Right cardiac atrium (tissue), 5 donors: ENCODE results near the gene AKR1C3. TPM values are rescaled to one million over a fixed set of nuclear protein-coding genes. Genes with fewer than 3 reads are reported as not detected.

Experiments
- ATAC-seq, 2 donors: fragments of 200-7000 bp; cut with Tn5 transposase; one replicate each; pipeline versions ENCODE4 v1.8.0 to v1.9.1; 2020; ENCODE audit warnings: moderate library complexity in 2 of 2, mild to moderate bottlenecking in 1 of 2
- DNase-seq, 3 donors: peaks; one replicate each; pipeline ENCODE4 v3.0.0-alpha.2; 2020
- H3K27ac ChIP-seq: one replicate; pipeline ENCODE4 v1.5.1; 2013; ENCODE audit warnings: mild to moderate bottlenecking, low read length, control low read depth, moderate library complexity
- H3K27me3 ChIP-seq: one replicate; pipeline ENCODE4 v1.6.1; 2013; ENCODE audit not compliant: control insufficient read depth, insufficient read depth
- H3K4me1 ChIP-seq: one replicate; pipeline ENCODE4 v1.6.1; 2013; ENCODE audit warnings: low read length; ENCODE audit not compliant: control insufficient read depth, insufficient read depth
- H3K4me3 ChIP-seq: one replicate; pipeline ENCODE4 v1.5.1; 2013; ENCODE audit warnings: low read length, control low read depth
- H3K9me3 ChIP-seq: one replicate; pipeline ENCODE4 v1.6.1; 2013; ENCODE audit warnings: low read length; ENCODE audit not compliant: control insufficient read depth
- WGBS: extraction: QIAGEN DNeasy Blood & Tissue Kit; methylation state at CpG from one replicate; pipeline ENCODE4 v1.1.7; 2013; 5-methylcytosine and 5-hydroxymethylcytosine counted together
- intact Hi-C, 4 donors: fragments of 100-400 bp; cut with DNase I; formaldehyde crosslinking; loops; one replicate each; pipeline versions ENCODE4 v1.11.0 to v1.14.0; 2022 to 2023
- polyA plus RNA-seq: library from polyadenylated mRNA; stranded (reverse); fragments of 200-250 nt; gene quantifications from one replicate; pipeline ENCODE4 v1.2.3, GENCODE V29; 2013
- total RNA-seq, 4 donors: library from RNA; stranded (reverse); fragmentation: NEBNext Ultra II Directional; extraction: Animal tissue kit (Norgen Biotek cat#: 25700); gene quantifications; one replicate each; pipeline ENCODE4 v1.2.1, GENCODE V29; 2021
- donor health status: healthy with polysubstance abuse.
- donor health status: DM: no; HTN: yes; CAD: no.
- donor health status: DM: no; HTN: no; CAD: no.
- donor health status: DM: no; HTN: yes; CAD: no; lungs with severe emphysema.
- donor health status: DM: yes; HTN: yes; CAD: no.

The AKR1C3 gene
- total and polyA plus RNA-seq, 5 donors = 28.1 to 60.8 (median 52.2) TPM

DNA sequence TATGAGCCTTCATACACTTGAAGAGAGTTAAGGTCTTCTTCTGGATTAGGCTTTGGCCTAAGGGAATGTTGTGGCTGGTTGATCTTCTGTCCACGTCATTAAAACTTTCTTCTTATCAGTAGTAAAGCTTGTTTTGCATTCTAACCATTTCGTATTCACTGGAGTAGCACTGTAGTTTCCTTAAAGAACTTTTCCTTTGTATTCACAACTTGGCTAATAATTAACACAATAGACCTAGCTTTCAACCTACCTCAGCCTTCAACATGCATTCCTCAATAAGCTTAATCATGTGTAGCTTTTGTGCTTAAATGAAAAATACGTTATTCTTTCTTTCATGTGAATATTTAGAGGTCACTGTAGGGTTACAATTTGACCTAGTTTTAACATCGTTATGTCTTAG is 48.0 kb downstream of the AKR1C3 start:
- 55% methylated on average over 4 of the region's 4 CpGs for WGBS
- ATAC-seq = no peak
- Histone ChIP-seq H3K4me1 (no peaks in the 10 kb centered on the region), H3K4me3 (no peak overlapping the region), H3K27me3 (no peaks in the 10 kb centered on the region), H3K9me3 (no peaks in the 10 kb centered on the region), H3K27ac (no peak overlapping the region)
- intact Hi-C loops = no loop called here
- DNase-seq = no peak

DNA sequence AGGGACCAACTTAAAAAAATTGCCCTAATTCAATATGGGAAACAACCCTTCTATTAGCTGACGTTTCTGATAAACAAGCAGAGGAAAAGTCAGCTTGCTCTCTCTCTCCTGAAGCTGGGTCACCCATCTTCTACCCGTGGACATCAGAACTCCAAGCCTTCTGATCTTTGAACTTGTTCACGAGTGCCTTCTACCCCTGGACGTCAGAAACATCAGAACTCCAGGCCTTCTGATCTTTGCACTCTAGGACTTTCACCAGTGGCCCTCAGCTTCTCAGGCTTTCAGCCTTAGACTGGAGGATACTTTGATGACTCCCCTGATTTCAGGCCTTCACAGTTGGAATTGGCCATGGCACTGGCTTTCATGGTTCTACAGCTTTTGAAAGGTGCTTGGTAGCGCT is 48.9 kb downstream of the AKR1C3 start:
- Histone ChIP-seq H3K27me3 (no peaks in the 10 kb centered on the region), H3K9me3 (no peaks in the 10 kb centered on the region), H3K4me1 (no peaks in the 10 kb centered on the region), H3K4me3 (no peak overlapping the region), H3K27ac (no peak overlapping the region)
- ATAC-seq (no peak), DNase-seq (no peak)
- WGBS = 66% methylated on average over 5 of the region's 5 CpGs
- intact Hi-C loops = no loop called here

DNA sequence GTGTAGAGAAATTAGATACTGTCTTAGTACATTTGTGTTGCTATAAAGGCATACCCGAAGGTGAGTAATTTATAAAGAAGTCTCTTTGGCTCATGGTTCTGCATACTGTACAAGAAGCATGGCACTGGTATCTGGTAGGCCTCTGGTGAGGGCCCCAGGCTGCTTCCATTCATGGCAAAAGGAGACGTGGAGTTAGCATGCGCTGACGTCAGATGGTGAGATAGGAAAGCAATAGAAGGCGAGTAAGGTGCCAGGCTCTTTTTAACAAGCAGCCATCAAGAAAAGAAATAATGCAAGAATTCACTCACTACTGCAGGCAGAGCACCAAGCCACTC is 52.7 kb downstream of the AKR1C3 start:
- ATAC-seq (no peak), DNase-seq (no peak)
- H3K27ac ChIP-seq = no peak overlapping the region
- H3K4me1 ChIP-seq = no peaks in the 10 kb centered on the region
- H3K4me3 ChIP-seq = no peak overlapping the region
- 83% methylated on average over 5 of the region's 5 CpGs for WGBS
- H3K27me3 ChIP-seq = no peaks in the 10 kb centered on the region
- no peaks in the 10 kb centered on the region for H3K9me3 ChIP-seq
- intact Hi-C loops = no loop called here

DNA sequence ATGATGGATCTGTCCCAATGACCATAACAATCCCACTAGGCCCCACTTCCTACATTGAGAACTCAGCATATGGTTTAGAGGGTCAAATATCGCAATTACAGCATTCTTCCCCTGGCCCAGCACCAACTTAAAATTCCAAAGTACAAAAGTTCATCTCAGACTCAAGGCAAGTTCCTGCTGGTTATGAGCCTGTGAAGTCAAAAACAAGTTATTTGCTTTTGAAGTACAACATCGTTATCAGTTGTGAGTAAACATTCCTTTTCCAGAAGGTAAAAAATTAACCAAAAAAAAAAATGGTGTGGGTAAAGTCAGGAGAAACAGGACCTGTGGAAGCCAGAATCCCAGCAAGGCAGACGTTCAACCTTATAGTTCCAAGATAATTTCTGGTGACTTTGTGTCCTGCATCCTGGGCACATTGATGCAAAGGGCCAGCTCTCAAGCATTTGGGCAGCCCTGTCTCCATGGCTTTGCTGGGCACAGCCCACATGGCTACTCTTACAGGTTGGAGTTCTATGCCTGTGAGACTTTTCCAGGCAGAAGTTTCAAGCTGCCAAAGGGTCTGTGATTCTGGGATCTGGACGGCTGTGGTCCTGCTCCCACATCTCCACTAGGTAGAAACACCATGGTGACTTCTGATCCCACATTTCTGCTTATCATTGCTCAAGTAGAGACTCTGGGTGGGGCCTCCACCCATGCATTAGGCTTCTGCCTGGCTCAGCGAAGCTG is 53.2 kb downstream of the AKR1C3 start:
- intact Hi-C loops = no loop called here
- Histone ChIP-seq H3K4me3 (no peak overlapping the region), H3K4me1 (no peaks in the 10 kb centered on the region), H3K9me3 (no peaks in the 10 kb centered on the region), H3K27ac (no peak overlapping the region), H3K27me3 (no peaks in the 10 kb centered on the region)
- 79% methylated on average over 5 of the region's 5 CpGs for WGBS
- DNase-seq (no peak), ATAC-seq (no peak)

DNA sequence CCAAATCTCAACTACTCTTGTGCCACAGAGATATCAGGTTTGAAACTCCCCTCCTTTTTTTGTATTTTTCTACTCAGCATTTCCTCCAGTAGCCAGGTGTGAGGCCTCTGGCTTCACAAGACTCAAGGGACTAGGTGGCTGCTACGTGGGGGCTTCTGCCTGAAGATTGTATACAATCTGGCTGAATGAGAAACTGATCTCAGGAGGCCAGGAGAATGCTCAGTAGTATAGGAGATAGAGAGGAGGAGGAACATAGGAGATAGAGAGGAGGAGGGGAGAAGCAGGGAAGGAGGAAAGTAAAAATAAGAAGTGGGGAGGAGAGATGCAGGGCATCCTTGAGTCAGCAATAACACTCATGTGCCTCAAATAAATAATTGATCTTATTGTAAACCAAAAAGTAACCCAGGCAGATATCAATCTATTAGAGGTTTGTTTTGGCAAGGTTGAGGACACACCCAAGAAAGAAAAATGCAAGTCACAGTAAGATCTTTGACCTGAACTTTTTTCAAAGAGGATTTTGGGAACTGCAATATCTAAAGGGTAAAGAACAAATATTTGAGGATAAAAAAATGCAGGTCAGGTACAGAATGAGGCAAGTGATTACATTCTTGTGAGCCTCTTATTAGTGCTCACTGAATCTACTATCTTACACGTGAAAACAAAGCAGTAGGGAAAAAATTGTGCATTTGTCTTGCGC is 53.9 kb downstream of the AKR1C3 start:
- Histone ChIP-seq H3K4me3 (no peak overlapping the region), H3K4me1 (no peaks in the 10 kb centered on the region), H3K27me3 (no peaks in the 10 kb centered on the region), H3K9me3 (no peaks in the 10 kb centered on the region), H3K27ac (no peak overlapping the region)
- ATAC-seq (no peak), DNase-seq (no peak)
- 52% methylated on average over 3 of the region's 3 CpGs for WGBS
- intact Hi-C loops = no loop called here

DNA sequence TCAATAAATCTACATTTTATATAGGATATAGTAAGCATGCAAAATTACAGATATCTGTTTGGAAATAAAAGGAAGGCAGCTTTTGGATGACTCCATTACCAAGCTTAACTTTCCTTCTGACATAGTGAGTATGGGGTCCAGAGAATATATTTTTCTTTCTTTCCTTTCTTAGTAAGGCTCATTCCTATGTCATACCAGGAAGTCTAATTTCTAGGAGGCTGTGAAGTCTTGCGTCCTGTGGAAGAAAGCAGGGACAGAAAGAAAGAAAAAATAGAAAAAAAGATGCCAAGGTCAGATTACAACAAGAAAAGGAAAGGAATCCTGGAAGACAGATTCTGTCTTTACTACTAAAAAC is 54.4 kb downstream of the AKR1C3 start:
- H3K4me1 ChIP-seq = no peaks in the 10 kb centered on the region
- 57% methylated on average over 1 of the region's 1 CpG for WGBS
- H3K4me3 ChIP-seq = no peak overlapping the region
- intact Hi-C loops = no loop called here
- no peak overlapping the region for H3K27ac ChIP-seq
- no peak for ATAC-seq
- DNase-seq = no peak
- H3K27me3 ChIP-seq = no peaks in the 10 kb centered on the region
- H3K9me3 ChIP-seq = no peaks in the 10 kb centered on the region

DNA sequence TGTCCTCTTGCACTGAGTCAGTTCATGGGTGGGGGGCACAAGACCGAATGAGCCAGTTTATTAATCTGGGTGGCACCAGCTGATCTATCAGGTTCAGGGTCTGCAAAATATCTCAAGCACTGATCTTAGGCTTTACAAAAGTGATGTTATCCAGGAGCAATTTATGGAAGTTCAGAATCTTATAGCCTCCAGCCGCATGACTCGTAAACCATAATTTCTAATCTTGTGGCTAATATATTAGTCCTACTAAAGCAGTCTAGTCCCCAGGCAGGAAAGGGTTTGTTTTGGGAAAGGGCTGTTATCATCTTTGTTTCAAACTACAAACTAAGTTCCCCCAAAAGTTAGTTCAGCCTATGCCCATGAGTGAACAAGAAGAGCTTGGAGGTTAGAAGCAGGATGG is 56.9 kb downstream of the AKR1C3 start:
- no peaks in the 10 kb centered on the region for H3K9me3 ChIP-seq
- H3K27me3 ChIP-seq = no peaks in the 10 kb centered on the region
- 89% methylated on average over 3 of the region's 3 CpGs for WGBS
- H3K27ac ChIP-seq = no peak overlapping the region
- H3K4me3 ChIP-seq = no peak overlapping the region
- H3K4me1 ChIP-seq = no peaks in the 10 kb centered on the region
- intact Hi-C loops = no loop called here
- DNase-seq = no peak
- no peak for ATAC-seq

DNA sequence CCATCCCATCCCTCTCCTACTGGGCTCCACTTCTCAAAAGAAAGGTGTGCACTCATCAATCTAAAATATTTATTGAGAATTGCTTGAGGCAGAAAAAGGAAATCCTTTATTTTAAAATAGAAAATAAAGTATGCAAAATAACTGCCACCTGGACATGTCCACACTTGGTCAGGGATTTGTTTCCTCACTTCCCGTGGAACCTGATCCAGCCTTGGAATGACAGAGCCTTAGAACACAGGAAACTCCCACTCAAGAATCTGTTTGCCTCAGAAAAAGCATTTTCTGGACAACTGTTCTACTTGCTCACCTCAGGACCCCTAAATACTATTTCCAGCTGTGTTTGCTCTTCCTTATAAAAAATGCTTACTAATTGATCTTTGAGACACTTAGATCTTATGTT is 61.7 kb downstream of the AKR1C3 start:
- intact Hi-C loops = no loop called here
- H3K9me3 ChIP-seq = no peaks in the 10 kb centered on the region
- DNase-seq (no peak), ATAC-seq (no peak)
- WGBS = 32% methylated on average over 1 of the region's 1 CpG
- no peak overlapping the region for H3K27ac ChIP-seq
- H3K27me3 ChIP-seq = no peaks in the 10 kb centered on the region
- no peaks in the 10 kb centered on the region for H3K4me1 ChIP-seq
- no peak overlapping the region for H3K4me3 ChIP-seq

Other genes with a start within 250 kb of the AKR1C3 start
- 100 to 1,000 TPM in 3 of 4 donors, 10 to 100 TPM in 1; 51.5 to 176 (median 159) TPM for gene AKR1C1, start 131.0 kb upstream of the AKR1C3 start, total RNA-seq
- gene AKR1C1, start 131.0 kb upstream of the AKR1C3 start, polyA plus RNA-seq = 99.1 TPM
- gene AKR1C2, start 90.6 kb upstream of the AKR1C3 start, total RNA-seq = 100 to 1,000 TPM in 2 of 4 donors, 10 to 100 TPM in 2; 22.7 to 261 (median 128) TPM
- gene AKR1C2, start 90.6 kb upstream of the AKR1C3 start, polyA plus RNA-seq = 52.0 TPM
- gene AKR1C8, start 90.7 kb downstream of the AKR1C3 start, total RNA-seq = under 1 TPM in 3 of 4 donors, not detected in 1; 0.21 to 0.63 (median 0.31) TPM
- gene AKR1C8, start 90.7 kb downstream of the AKR1C3 start, polyA plus RNA-seq = 0.32 TPM
- gene AKR1C4, start 102.4 kb downstream of the AKR1C3 start, total RNA-seq = not detected
- not detected for gene AKR1C4, start 102.4 kb downstream of the AKR1C3 start, polyA plus RNA-seq